Calu3 (cell line): ENCODE measurements around the gene ECI1. TPM values are rescaled to one million over a fixed set of nuclear protein-coding genes. Genes with fewer than 3 reads are reported as not detected.

ENCODE experiments used
- microRNA-seq: library from miRNA; unstranded; fragments of <30 nt; microRNA quantifications from one replicate; pipeline ENCODE4 v1.2.0, GENCODE V29; 2022
- total RNA-seq: library from RNA; stranded (reverse); gene quantifications from 2 replicates; pipeline ENCODE4 v1.2.3, GENCODE V29; 2022

The ECI1 gene
- total RNA-seq, 1 experiment from 2014 or later, result 85.7 TPM

Small RNA genes lying within 50 kb of the gene (microRNA-seq; reads per million reads assigned to microRNA genes)
- 1.1 reads per million for gene MIR3677
- gene MIR4717, result not detected

Other genes with a start within 250 kb of the ECI1 start
- 72.4 and 73.1 TPM in 2 replicates for gene ZNF598, start 241.8 kb downstream of the ECI1 start, total RNA-seq
- gene NPW, start 231.8 kb downstream of the ECI1 start, total RNA-seq, result 1.5 and 4.2 TPM in 2 replicates
- 15.7 and 22.0 TPM in 2 replicates for gene NHERF2, start 224.7 kb downstream of the ECI1 start, total RNA-seq
- 32.8 and 33.8 TPM in 2 replicates for gene NTHL1, start 203.8 kb downstream of the ECI1 start, total RNA-seq
- gene TSC2, start 203.6 kb downstream of the ECI1 start, total RNA-seq, result 170 and 194 TPM in 2 replicates
- 82.0 and 86.0 TPM in 2 replicates for gene PKD1, start 115.7 kb downstream of the ECI1 start, total RNA-seq
- 10.8 and 12.3 TPM in 2 replicates for gene RAB26, start 103.0 kb downstream of the ECI1 start, total RNA-seq
- gene TRAF7, start 95.8 kb downstream of the ECI1 start, total RNA-seq, result 118 and 127 TPM in 2 replicates
- 1.4 and 2.6 TPM in 2 replicates for gene CASKIN1, start 55.0 kb downstream of the ECI1 start, total RNA-seq
- gene MLST8, start 46.1 kb downstream of the ECI1 start, total RNA-seq, result 58.0 and 59.7 TPM in 2 replicates
- gene BRICD5, start 40.7 kb downstream of the ECI1 start, total RNA-seq, result 15.8 and 17.3 TPM in 2 replicates
- gene PGP, start 36.7 kb downstream of the ECI1 start, total RNA-seq, result 45.0 and 49.6 TPM in 2 replicates
- 35.4 and 36.5 TPM in 2 replicates for gene E4F1, start 28.0 kb downstream of the ECI1 start, total RNA-seq
- 5.7 and 7.5 TPM in 2 replicates for gene DNASE1L2, start 15.1 kb downstream of the ECI1 start, total RNA-seq
- gene RNPS1, start 16.5 kb upstream of the ECI1 start, total RNA-seq, result 287 and 301 TPM in 2 replicates
- 7.6 and 9.6 TPM in 2 replicates for gene ABCA3, start 89.1 kb upstream of the ECI1 start, total RNA-seq
- 47.9 and 54.5 TPM in 2 replicates for gene CCNF, start 177.9 kb upstream of the ECI1 start, total RNA-seq
- 28.2 and 30.5 TPM in 2 replicates for gene TEDC2, start 208.5 kb upstream of the ECI1 start, total RNA-seq
- gene NTN3, start 219.7 kb upstream of the ECI1 start, total RNA-seq, result not detected in 2 replicates
- gene TBC1D24, start 223.5 kb upstream of the ECI1 start, total RNA-seq, result 31.3 and 33.3 TPM in 2 replicates